ENCODE data around the gene STXBP3.

DNA sequence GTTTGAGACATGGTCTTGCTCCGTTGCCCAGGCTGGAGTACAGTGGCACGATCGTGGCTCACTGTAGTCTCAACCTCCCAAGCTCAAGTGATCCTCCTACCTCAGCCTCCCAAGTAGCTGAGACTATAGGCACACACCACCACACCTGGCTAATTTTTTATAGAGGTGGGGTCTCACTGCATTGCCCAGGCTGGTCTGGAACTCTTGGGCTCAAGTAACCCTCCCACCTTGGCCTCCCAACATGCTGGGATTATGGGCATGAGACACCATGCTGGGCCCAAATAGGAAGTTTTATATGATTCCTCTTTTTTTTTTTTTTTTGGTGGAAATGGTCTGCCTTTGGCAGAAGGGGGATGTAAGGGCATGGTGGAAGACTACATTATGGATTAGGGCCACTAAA is 39.8 kb upstream of the STXBP3 start:
- TF ChIP-seq, protein P1, sequence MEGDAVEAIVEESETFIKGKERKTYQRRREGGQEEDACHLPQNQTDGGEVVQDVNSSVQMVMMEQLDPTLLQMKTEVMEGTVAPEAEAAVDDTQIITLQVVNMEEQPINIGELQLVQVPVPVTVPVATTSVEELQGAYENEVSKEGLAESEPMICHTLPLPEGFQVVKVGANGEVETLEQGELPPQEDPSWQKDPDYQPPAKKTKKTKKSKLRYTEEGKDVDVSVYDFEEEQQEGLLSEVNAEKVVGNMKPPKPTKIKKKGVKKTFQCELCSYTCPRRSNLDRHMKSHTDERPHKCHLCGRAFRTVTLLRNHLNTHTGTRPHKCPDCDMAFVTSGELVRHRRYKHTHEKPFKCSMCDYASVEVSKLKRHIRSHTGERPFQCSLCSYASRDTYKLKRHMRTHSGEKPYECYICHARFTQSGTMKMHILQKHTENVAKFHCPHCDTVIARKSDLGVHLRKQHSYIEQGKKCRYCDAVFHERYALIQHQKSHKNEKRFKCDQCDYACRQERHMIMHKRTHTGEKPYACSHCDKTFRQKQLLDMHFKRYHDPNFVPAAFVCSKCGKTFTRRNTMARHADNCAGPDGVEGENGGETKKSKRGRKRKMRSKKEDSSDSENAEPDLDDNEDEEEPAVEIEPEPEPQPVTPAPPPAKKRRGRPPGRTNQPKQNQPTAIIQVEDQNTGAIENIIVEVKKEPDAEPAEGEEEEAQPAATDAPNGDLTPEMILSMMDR (IDR thresholded peaks at IDR 0.05): no peak
- no peak for TF ChIP-seq POLR2A (IDR thresholded peaks at IDR 0.05)

All from tibial nerve (tissue), 3 donors.